ENCODE measurements around the gene AK4.

DNA sequence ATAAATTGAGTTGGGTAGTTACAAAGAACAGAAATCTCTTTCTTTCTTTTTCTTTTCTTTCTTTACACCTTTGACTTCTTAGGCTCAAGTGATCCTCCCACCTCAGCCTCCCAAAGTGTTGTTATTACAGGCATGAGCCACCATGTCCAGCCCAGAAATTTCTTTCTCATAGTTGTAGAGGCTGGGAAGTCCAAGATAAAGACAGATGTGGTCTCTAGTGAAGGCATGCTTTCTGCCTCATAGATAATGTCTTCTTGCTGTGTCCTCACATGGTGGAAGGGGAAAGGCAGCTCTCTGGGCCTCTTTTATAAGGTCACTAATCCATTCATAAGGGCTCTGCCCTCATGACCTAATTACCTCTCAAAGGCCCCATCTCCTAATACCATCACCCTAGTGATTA, 97.3 kb downstream of the AK4 start:
- TF ChIP-seq CTCF (conservative IDR thresholded peaks at IDR 0.05; ENCODE audit: low read depth, low read length) = no peak
- TF ChIP-seq EZH2 (IDR thresholded peaks at IDR 0.05; ENCODE audit: borderline replicate concordance, low read depth, low read length, poor library complexity, severe bottlenecking) = no peak
